ENCODE measurements around the gene DNM3.

The DNM3 gene

DNA sequence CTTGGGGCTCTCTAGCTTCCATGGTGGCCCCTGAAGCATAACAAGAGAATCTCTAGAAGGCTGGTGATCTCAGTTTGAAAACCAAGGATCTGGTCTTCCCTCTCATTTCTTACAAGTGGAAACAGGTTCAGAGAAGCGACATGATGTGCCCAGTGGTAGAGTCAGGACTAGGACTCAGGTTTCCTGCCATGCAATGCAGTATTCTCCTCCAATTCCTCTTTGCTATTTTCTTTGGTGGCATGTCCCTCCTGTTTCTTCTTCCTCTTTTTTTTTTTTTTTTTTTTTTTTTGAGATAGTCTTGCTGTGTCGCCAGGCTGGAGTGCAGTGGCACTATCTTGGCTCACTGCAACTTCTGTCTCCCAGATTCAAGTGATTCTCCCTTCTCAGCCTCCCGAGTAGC, 383.6 kb downstream of the DNM3 start:
- H3K27me3 ChIP-seq (ENCODE audit: control insufficient read depth in 1 of 2, insufficient read depth in 2 of 2, low read length in 2 of 2) = no peaks in the 10 kb centered on the region
- H3K9me3 ChIP-seq (ENCODE audit: control insufficient read depth in 1 of 2, low read length in 2 of 2) = no peaks in the 10 kb centered on the region
- no peaks in the 10 kb centered on the region for H3K4me1 ChIP-seq (ENCODE audit: control insufficient read depth in 1 of 2, insufficient read depth in 2 of 2, low read length in 2 of 2)
- no peaks in the 10 kb centered on the region for H3K36me3 ChIP-seq (ENCODE audit: control insufficient read depth in 1 of 2, insufficient read depth in 2 of 2, low read length in 2 of 2)
- no peak overlapping the region for H3K9ac ChIP-seq (ENCODE audit: low read depth in 1 of 2, low read length in 2 of 2)
- H3K27ac ChIP-seq (ENCODE audit: low read depth, low read length) = no peak overlapping the region
- H3K4me3 ChIP-seq (ENCODE audit: low read depth in 1 of 2, low read length in 2 of 2) = no peak overlapping the region

DNA sequence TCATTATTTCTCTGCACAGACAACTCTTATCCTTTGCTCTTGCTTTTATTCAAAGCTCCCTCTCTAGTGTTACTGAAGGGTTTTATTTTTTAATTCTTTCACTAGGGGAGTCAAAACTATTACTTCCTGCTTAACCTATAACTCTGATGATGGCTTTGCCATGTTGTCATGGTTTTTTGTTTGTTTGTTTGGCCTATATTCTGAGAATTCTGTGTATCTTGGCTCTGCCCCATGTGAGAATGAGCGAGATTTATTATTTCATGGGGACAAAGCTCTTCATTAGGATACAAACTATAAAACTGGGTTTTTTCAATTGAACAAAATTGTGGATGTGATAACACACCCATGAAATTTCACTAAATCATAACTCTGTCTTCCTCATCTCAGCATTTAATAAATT, 388.6 kb downstream of the DNM3 start:
- Histone ChIP-seq H3K36me3 (ENCODE audit: control insufficient read depth in 1 of 2, insufficient read depth in 2 of 2, low read length in 2 of 2) (no peaks in the 10 kb centered on the region), H3K4me1 (ENCODE audit: control insufficient read depth in 1 of 2, insufficient read depth in 2 of 2, low read length in 2 of 2) (no peaks in the 10 kb centered on the region), H3K27ac (ENCODE audit: low read depth, low read length) (no peak overlapping the region), H3K9ac (ENCODE audit: low read depth in 1 of 2, low read length in 2 of 2) (no peak overlapping the region), H3K27me3 (ENCODE audit: control insufficient read depth in 1 of 2, insufficient read depth in 2 of 2, low read length in 2 of 2) (no peaks in the 10 kb centered on the region), H3K4me3 (ENCODE audit: low read depth in 1 of 2, low read length in 2 of 2) (no peak overlapping the region), H3K9me3 (ENCODE audit: control insufficient read depth in 1 of 2, low read length in 2 of 2) (no peaks in the 10 kb centered on the region)

DNA sequence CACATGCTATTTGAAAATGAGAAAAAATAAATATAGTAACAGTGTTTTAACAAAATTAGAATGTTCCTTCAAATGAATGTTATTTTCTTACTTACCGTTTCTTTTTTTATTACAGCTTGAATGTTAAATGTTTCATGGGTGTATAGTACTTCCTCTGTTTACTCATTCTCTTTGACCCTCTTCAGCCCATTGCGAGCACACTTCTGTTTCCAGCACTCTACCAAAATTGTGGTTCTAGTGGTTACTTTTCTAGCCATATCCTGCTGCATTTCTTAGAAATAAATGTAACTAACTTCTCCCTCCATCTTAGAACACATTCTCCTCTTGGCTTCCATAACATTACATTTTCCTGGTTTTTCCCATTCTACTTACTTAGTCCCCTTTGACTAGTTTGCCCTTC, 389.2 kb downstream of the DNM3 start:
- Histone ChIP-seq H3K27me3 (ENCODE audit: control insufficient read depth in 1 of 2, insufficient read depth in 2 of 2, low read length in 2 of 2) (no peaks in the 10 kb centered on the region), H3K4me3 (ENCODE audit: low read depth in 1 of 2, low read length in 2 of 2) (no peak overlapping the region), H3K4me1 (ENCODE audit: control insufficient read depth in 1 of 2, insufficient read depth in 2 of 2, low read length in 2 of 2) (no peaks in the 10 kb centered on the region), H3K36me3 (ENCODE audit: control insufficient read depth in 1 of 2, insufficient read depth in 2 of 2, low read length in 2 of 2) (no peaks in the 10 kb centered on the region), H3K27ac (ENCODE audit: low read depth, low read length) (no peak overlapping the region), H3K9ac (ENCODE audit: low read depth in 1 of 2, low read length in 2 of 2) (no peak overlapping the region), H3K9me3 (ENCODE audit: control insufficient read depth in 1 of 2, low read length in 2 of 2) (no peaks in the 10 kb centered on the region)

DNA sequence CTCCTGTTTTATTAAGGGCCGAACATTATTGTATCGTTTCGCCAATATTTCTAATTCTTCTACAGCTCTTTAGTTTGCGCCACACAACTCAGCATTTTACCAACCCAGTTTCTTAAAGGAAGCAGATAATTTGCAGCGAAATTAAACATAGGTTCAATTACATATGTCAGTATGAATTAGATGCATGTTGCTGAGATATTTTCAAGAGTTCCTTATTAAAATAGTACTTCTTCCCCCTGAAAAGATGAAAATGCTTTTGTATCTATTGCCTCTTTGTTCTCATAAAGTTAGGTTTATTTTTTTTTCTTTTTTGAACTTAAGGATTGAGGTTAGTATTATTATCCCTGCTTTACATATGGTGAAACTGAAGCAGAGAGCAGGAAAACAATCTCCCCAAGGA, 395.7 kb downstream of the DNM3 start:
- no peaks in the 10 kb centered on the region for H3K4me1 ChIP-seq (ENCODE audit: control insufficient read depth in 1 of 2, insufficient read depth in 2 of 2, low read length in 2 of 2)
- H3K27ac ChIP-seq (ENCODE audit: low read depth, low read length) = no peak overlapping the region
- no peaks in the 10 kb centered on the region for H3K36me3 ChIP-seq (ENCODE audit: control insufficient read depth in 1 of 2, insufficient read depth in 2 of 2, low read length in 2 of 2)
- H3K4me3 ChIP-seq (ENCODE audit: low read depth in 1 of 2, low read length in 2 of 2) = no peak overlapping the region
- H3K27me3 ChIP-seq (ENCODE audit: control insufficient read depth in 1 of 2, insufficient read depth in 2 of 2, low read length in 2 of 2) = no peaks in the 10 kb centered on the region
- no peak overlapping the region for H3K9ac ChIP-seq (ENCODE audit: low read depth in 1 of 2, low read length in 2 of 2)
- H3K9me3 ChIP-seq (ENCODE audit: control insufficient read depth in 1 of 2, low read length in 2 of 2) = no peaks in the 10 kb centered on the region

DNA sequence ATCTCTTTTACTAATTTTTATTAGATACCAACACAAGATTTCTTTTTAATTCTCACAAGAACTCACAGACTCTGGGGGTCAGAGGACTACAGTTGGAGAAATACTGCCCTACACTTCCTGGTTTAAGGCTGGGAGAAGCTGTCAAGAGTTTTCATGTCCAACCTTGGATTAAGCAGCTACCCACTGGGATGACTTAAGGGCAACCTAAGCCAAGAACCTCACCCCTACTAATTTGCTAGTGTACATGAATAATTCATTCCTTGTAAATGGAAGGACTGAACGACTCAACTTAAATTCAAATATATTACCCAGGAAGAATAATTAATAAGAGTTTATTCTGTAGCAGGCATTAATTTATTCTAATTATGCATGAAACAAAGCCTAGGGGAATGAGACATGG, 396.9 kb downstream of the DNM3 start:
- no peak overlapping the region for H3K9ac ChIP-seq (ENCODE audit: low read depth in 1 of 2, low read length in 2 of 2)
- no peaks in the 10 kb centered on the region for H3K27me3 ChIP-seq (ENCODE audit: control insufficient read depth in 1 of 2, insufficient read depth in 2 of 2, low read length in 2 of 2)
- no peaks in the 10 kb centered on the region for H3K4me1 ChIP-seq (ENCODE audit: control insufficient read depth in 1 of 2, insufficient read depth in 2 of 2, low read length in 2 of 2)
- no peak overlapping the region for H3K27ac ChIP-seq (ENCODE audit: low read depth, low read length)
- no peaks in the 10 kb centered on the region for H3K36me3 ChIP-seq (ENCODE audit: control insufficient read depth in 1 of 2, insufficient read depth in 2 of 2, low read length in 2 of 2)
- H3K9me3 ChIP-seq (ENCODE audit: control insufficient read depth in 1 of 2, low read length in 2 of 2) = no peaks in the 10 kb centered on the region
- no peak overlapping the region for H3K4me3 ChIP-seq (ENCODE audit: low read depth in 1 of 2, low read length in 2 of 2)

DNA sequence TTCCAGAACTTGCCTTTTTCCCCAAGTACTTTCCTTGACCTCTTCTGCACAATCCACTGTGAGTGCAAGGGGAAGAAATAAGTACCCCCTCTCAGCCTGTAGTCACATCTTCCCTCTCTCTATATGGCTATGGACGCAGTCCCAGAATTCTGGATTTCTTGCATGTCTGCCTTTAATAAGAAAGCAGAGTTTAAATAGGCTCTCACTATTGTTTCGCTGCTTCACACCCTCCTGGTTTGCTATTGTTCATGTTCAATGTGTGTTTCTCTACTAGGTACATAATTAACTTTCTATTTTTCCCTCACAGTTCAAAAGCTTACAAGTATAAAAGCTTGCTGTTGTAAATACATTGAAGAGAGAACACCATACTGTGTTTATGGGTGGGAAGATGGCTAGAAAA, 397.7 kb downstream of the DNM3 start:
- H3K27me3 ChIP-seq (ENCODE audit: control insufficient read depth in 1 of 2, insufficient read depth in 2 of 2, low read length in 2 of 2) = no peaks in the 10 kb centered on the region
- no peak overlapping the region for H3K4me3 ChIP-seq (ENCODE audit: low read depth in 1 of 2, low read length in 2 of 2)
- no peak overlapping the region for H3K9ac ChIP-seq (ENCODE audit: low read depth in 1 of 2, low read length in 2 of 2)

DNA sequence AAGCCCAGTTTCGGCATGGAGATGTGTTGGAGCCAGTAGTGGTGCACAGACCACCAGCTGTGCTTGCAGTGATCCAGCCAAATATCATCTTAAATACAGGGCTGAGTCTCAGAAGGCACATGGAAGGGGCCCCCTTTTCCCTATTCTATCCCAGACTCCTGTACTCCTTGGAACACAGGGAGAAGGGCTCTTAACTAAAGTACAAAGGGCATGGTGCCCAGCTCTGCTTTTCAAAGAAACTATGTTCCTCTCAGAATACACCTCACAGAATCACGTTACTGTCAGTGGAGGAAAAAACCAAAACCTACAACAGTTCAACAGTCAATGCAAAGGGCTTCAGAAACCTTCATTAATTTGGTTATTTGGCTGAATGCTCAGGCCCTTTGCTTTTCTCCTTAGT, 398.6 kb downstream of the DNM3 start:
- Histone ChIP-seq H3K36me3 (ENCODE audit: control insufficient read depth in 1 of 2, insufficient read depth in 2 of 2, low read length in 2 of 2) (no peaks in the 10 kb centered on the region), H3K27ac (ENCODE audit: low read depth, low read length) (no peak overlapping the region), H3K4me1 (ENCODE audit: control insufficient read depth in 1 of 2, insufficient read depth in 2 of 2, low read length in 2 of 2) (no peaks in the 10 kb centered on the region), H3K27me3 (ENCODE audit: control insufficient read depth in 1 of 2, insufficient read depth in 2 of 2, low read length in 2 of 2) (no peaks in the 10 kb centered on the region), H3K4me3 (ENCODE audit: low read depth in 1 of 2, low read length in 2 of 2) (no peak overlapping the region), H3K9me3 (ENCODE audit: control insufficient read depth in 1 of 2, low read length in 2 of 2) (no peaks in the 10 kb centered on the region), H3K9ac (ENCODE audit: low read depth in 1 of 2, low read length in 2 of 2) (no peak overlapping the region)

More for the DNA sequence above, 397.7 kb downstream of the DNM3 start:
- Histone ChIP-seq H3K4me1 (ENCODE audit: control insufficient read depth in 1 of 2, insufficient read depth in 2 of 2, low read length in 2 of 2) (no peaks in the 10 kb centered on the region), H3K36me3 (ENCODE audit: control insufficient read depth in 1 of 2, insufficient read depth in 2 of 2, low read length in 2 of 2) (no peaks in the 10 kb centered on the region), H3K27ac (ENCODE audit: low read depth, low read length) (no peak overlapping the region), H3K9me3 (ENCODE audit: control insufficient read depth in 1 of 2, low read length in 2 of 2) (no peaks in the 10 kb centered on the region)

DNA sequence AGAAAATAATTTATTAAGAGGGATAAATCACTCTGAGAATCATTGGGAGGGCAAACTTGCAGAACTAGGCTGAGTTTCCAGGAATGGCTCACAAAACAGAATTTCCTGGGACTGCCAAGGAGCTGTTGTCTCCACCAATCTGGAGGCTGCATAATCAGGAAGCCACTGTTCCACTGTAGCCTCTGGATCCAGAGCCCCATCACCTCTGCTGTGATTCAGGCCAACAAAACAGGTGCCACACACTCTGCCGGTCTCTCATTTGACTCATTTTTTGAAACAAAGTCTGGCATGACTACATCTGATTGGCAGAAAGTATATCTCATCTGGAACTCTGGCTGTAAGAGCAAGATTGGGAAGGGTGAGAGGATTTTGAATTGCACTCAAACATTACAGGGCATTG, 400.2 kb downstream of the DNM3 start:
- no peaks in the 10 kb centered on the region for H3K9me3 ChIP-seq (ENCODE audit: control insufficient read depth in 1 of 2, low read length in 2 of 2)
- no peak overlapping the region for H3K27ac ChIP-seq (ENCODE audit: low read depth, low read length)
- H3K9ac ChIP-seq (ENCODE audit: low read depth in 1 of 2, low read length in 2 of 2) = no peak overlapping the region
- no peak overlapping the region for H3K4me3 ChIP-seq (ENCODE audit: low read depth in 1 of 2, low read length in 2 of 2)
- H3K36me3 ChIP-seq (ENCODE audit: control insufficient read depth in 1 of 2, insufficient read depth in 2 of 2, low read length in 2 of 2) = no peaks in the 10 kb centered on the region
- no peaks in the 10 kb centered on the region for H3K4me1 ChIP-seq (ENCODE audit: control insufficient read depth in 1 of 2, insufficient read depth in 2 of 2, low read length in 2 of 2)
- H3K27me3 ChIP-seq (ENCODE audit: control insufficient read depth in 1 of 2, insufficient read depth in 2 of 2, low read length in 2 of 2) = no peaks in the 10 kb centered on the region

DNA sequence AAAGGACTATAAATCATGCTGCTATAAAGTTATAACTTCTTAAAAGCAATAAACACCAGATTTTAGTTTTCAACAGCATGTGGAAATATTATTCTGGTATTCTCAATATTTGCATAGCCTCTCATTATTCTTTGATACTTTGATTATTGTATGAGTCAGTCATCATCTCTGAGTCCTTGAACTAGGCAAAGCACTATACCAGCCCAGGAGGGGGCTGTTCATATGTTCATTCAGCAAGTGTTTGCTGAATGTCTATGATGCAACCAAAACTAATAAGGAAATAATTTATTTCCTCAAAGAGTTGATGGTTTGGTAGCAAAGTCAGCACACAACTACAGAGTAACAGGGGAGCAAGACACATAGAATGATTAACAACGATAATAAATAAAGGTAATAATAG, 403.6 kb downstream of the DNM3 start:
- Histone ChIP-seq H3K27ac (ENCODE audit: low read depth, low read length) (no peak overlapping the region), H3K36me3 (ENCODE audit: control insufficient read depth in 1 of 2, insufficient read depth in 2 of 2, low read length in 2 of 2) (no peaks in the 10 kb centered on the region), H3K4me3 (ENCODE audit: low read depth in 1 of 2, low read length in 2 of 2) (no peak overlapping the region), H3K9ac (ENCODE audit: low read depth in 1 of 2, low read length in 2 of 2) (no peak overlapping the region), H3K9me3 (ENCODE audit: control insufficient read depth in 1 of 2, low read length in 2 of 2) (no peaks in the 10 kb centered on the region), H3K4me1 (ENCODE audit: control insufficient read depth in 1 of 2, insufficient read depth in 2 of 2, low read length in 2 of 2) (no peaks in the 10 kb centered on the region), H3K27me3 (ENCODE audit: control insufficient read depth in 1 of 2, insufficient read depth in 2 of 2, low read length in 2 of 2) (no peaks in the 10 kb centered on the region)

DNA sequence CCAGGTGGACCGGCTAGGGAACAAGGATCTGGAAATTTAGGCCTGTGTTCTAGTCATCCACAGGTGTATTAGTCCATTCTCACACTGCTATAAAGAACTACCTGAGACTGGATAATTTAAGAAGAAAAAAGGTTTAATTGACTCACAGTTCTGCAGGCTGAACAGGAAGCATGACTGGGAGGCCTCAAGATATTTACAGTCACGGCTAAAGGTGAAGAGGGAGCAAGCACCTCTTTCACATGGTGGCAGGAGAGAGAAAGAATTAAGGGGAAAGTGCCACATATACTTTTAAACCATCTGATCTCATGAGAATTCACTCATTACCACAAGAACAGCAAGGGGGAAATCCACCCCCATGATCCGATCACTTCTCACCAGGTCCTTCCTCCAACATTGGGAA, 404.5 kb downstream of the DNM3 start:
- no peaks in the 10 kb centered on the region for H3K4me1 ChIP-seq (ENCODE audit: control insufficient read depth in 1 of 2, insufficient read depth in 2 of 2, low read length in 2 of 2)
- H3K27me3 ChIP-seq (ENCODE audit: control insufficient read depth in 1 of 2, insufficient read depth in 2 of 2, low read length in 2 of 2) = no peaks in the 10 kb centered on the region
- H3K27ac ChIP-seq (ENCODE audit: low read depth, low read length) = no peak overlapping the region
- no peaks in the 10 kb centered on the region for H3K9me3 ChIP-seq (ENCODE audit: control insufficient read depth in 1 of 2, low read length in 2 of 2)
- H3K9ac ChIP-seq (ENCODE audit: low read depth in 1 of 2, low read length in 2 of 2) = no peak overlapping the region
- H3K36me3 ChIP-seq (ENCODE audit: control insufficient read depth in 1 of 2, insufficient read depth in 2 of 2, low read length in 2 of 2) = no peaks in the 10 kb centered on the region
- no peak overlapping the region for H3K4me3 ChIP-seq (ENCODE audit: low read depth in 1 of 2, low read length in 2 of 2)
